HepG2 (cell line): ENCODE measurements around the gene COPS7A. TPM values are rescaled to one million over a fixed set of nuclear protein-coding genes. Genes with fewer than 3 reads are reported as not detected.

Experiments
- ATAC-seq: fragments of 200-7000 bp; cut with Tn5 transposase; 3 replicates; pipeline ENCODE4 v1.9.1; 2020; ENCODE audit warnings: mild to moderate bottlenecking, moderate library complexity
- BruUV-seq: library from RNA; stranded (reverse); fragments of 400-500 nt; replicated peaks from 2 replicates; lab custom pipeline; 2021; lab: Mats Ljungman, UMichigan
- CTCF ChIA-PET: fragments of 300-600 bp; formaldehyde crosslinking; extraction: SDS; loops from one replicate; lab custom pipeline; 2021; ENCODE audit warnings: low total read pairs, inconsistent platforms, low intra/inter-chr PET ratio; lab: Yijun Ruan, JAX
- POLR2A ChIA-PET: fragments of 350-600 bp; sonication (Branson Sonifier 250); formaldehyde crosslinking; loops from one replicate; lab custom pipeline; 2020; ENCODE audit warnings: antibody characterized with exemption, inconsistent platforms; lab: Yijun Ruan, JAX
- DNase-seq: peaks from one replicate; pipeline ENCODE4 v3.0.0-alpha.2; 2015; ENCODE audit warnings: low spot score
- FAIRE-seq: peaks from 3 replicates; lab custom pipeline; 2011; peaks lifted over from hg19 to GRCh38; lab: Jason Lieb, UNC
- H2AFZ ChIP-seq: one replicate; pipeline ENCODE4 v1.6.1; 2011; ENCODE audit warnings: low read length, inconsistent platforms
- H3K27ac ChIP-seq: fragments of 300-600 bp; 3 replicates; pipeline ENCODE4 v1.8.0; 2011; ENCODE audit warnings: mixed run types, mild to moderate bottlenecking, mixed read lengths, low read length, inconsistent platforms; ENCODE audit not compliant: insufficient read depth; ENCODE audit errors: extremely low read length
- H3K27me3 ChIP-seq, 2 experiments: fragments of 200-600 bp in 1 of 2; 2 replicates in 1 of 2; 3 replicates in 1 of 2; pipeline versions ENCODE4 v1.6.0 to v1.8.0; 2011; ENCODE audit warnings: low read length in 2 of 2, mild to moderate bottlenecking in 2 of 2, moderate library complexity in 2 of 2, inconsistent platforms in 1 of 2; ENCODE audit not compliant: insufficient read depth in 2 of 2, control insufficient read depth in 1 of 2
- H3K36me3 ChIP-seq, 2 experiments: fragments of 200-600 bp in 1 of 2; replicated peaks in 1 of 2; 2 replicates in 1 of 2; 3 replicates in 1 of 2; pipeline versions ENCODE4 v1.5.1 to v1.8.0; 2011; ENCODE audit warnings: low read length in 2 of 2, inconsistent platforms in 1 of 2; ENCODE audit not compliant: insufficient read depth in 2 of 2, control insufficient read depth in 1 of 2
- H3K4me1 ChIP-seq: 2 replicates; pipeline ENCODE4 v1.5.1; 2012; ENCODE audit warnings: low read length, inconsistent platforms; ENCODE audit not compliant: insufficient read depth
- H3K4me2 ChIP-seq: 2 replicates; pipeline ENCODE4 v1.6.0; 2011; ENCODE audit warnings: low read depth, low read length, inconsistent platforms
- H3K4me3 ChIP-seq, 3 experiments: fragments of 200-600 bp in 1 of 3; sonication (generic), shearing (Covaris generic) in 1 of 3; replicated peaks in 1 of 3; 2 replicates each; pipeline ENCODE4 v1.5.1; 2011 to 2016; ENCODE audit warnings: low read length in 3 of 3, inconsistent platforms in 2 of 3, low read depth in 2 of 3, mild to moderate bottlenecking in 2 of 3, control low read depth in 1 of 3, mixed read lengths in 1 of 3; ENCODE audit not compliant: insufficient read depth in 1 of 3
- H3K79me2 ChIP-seq: one replicate; pipeline ENCODE4 v1.6.1; 2011; ENCODE audit warnings: low read length, inconsistent platforms; ENCODE audit not compliant: insufficient read depth
- H3K9ac ChIP-seq: 2 replicates; pipeline ENCODE4 v1.6.0; 2011; ENCODE audit warnings: mild to moderate bottlenecking, low read depth, low read length, inconsistent platforms; ENCODE audit not compliant: insufficient read depth
- H3K9me3 ChIP-seq: 2 replicates; pipeline ENCODE4 v1.5.1; 2012; ENCODE audit warnings: mild to moderate bottlenecking, low read length
- H4K20me1 ChIP-seq: 2 replicates; pipeline ENCODE4 v1.6.0; 2011; ENCODE audit warnings: inconsistent platforms, mild to moderate bottlenecking, low read length, moderate library complexity; ENCODE audit not compliant: insufficient read depth
- AGO2 ChIP-seq: fragments of 200-400 bp; formaldehyde crosslinking; optimal IDR thresholded peaks from 2 replicates; pipeline ENCODE3; 2017; ENCODE audit warnings: mild to moderate bottlenecking, low read depth, low read length, moderate library complexity
- MBD4 ChIP-seq: IDR thresholded peaks from 2 replicates; pipeline ENCODE4 v1.6.1; 2012; ENCODE audit warnings: low read length, inconsistent platforms, borderline replicate concordance
- MEIS1 ChIP-seq: sonication (generic); formaldehyde crosslinking; IDR thresholded peaks from 2 replicates; pipeline ENCODE4 v1.9.0; 2021; ENCODE audit warnings: mild to moderate bottlenecking, missing genetic modification reagents, moderate library complexity, borderline replicate concordance
- MEIS2 ChIP-seq: sonication (generic); formaldehyde crosslinking; IDR thresholded peaks from 2 replicates; pipeline ENCODE4 v1.9.0; 2021; ENCODE audit warnings: mild to moderate bottlenecking, missing genetic modification reagents
- ZNF160 ChIP-seq: sonication (generic); formaldehyde crosslinking; IDR thresholded peaks from 2 replicates; pipeline ENCODE4 v1.8.0; 2022; ENCODE audit warnings: mild to moderate bottlenecking, inconsistent platforms, missing genetic modification reagents
- ZNF460 ChIP-seq: sonication (generic); formaldehyde crosslinking; IDR thresholded peaks from 2 replicates; pipeline ENCODE4 v1.5.1; 2020; ENCODE audit warnings: missing genetic modification reagents, mild to moderate bottlenecking, borderline replicate concordance
- WGBS: methylation state at CpG from one replicate; pipeline ENCODE4 v1.1.6; 2017; ENCODE audit warnings: low lambda C conversion rate; 5-methylcytosine and 5-hydroxymethylcytosine counted together
- in situ Hi-C: cut with HindIII; loops from 2 replicates; pipeline ENCODE4 v1.10.0; 2017; ENCODE audit warnings: low pct_unique_long_range_greater_than_20kb; ENCODE audit not compliant: extremely low pct_ligation_motif_present
- intact Hi-C: fragments of 100-400 bp; cut with micrococcal nuclease; formaldehyde crosslinking; loops from one replicate; pipeline ENCODE4 v1.10.0; 2022; ENCODE audit not compliant: unreplicated experiment
- polyA plus RNA-seq, 8 experiments: library from polyadenylated mRNA; depleted of rRNA in 3 of 8; stranded (reverse) in 7 of 8; unstranded in 1 of 8; fragments of >200 nt; fragmentation: Illumina TruSeq in 4 of 8; extraction: Trizol in 4 of 8; gene quantifications; 2 replicates each; pipeline versions ENCODE4 v1.2.1 to v1.2.3, GENCODE V29; 2011 to 2016; ENCODE audit warnings: low read depth in 4 of 8, missing spikeins in 1 of 8, mixed read lengths in 1 of 8; ENCODE audit not compliant: insufficient read depth in 1 of 8
- total RNA-seq, 5 experiments: library from RNA; depleted of rRNA; stranded (reverse); fragments of >200 nt; fragmentation: Illumina TruSeq; extraction: Trizol; gene quantifications; 2 replicates each; pipeline ENCODE4 v1.2.3, GENCODE V29; 2016; ENCODE audit warnings: low read depth in 1 of 5

Gene COPS7A
- total and polyA plus RNA-seq, 2 of the 13 experiments (the other 11 are each of a cell fraction or from before 2014, with no cell fraction given): 40.0 to 73.6 TPM

GRCh38 chr12:6772726-6773589 is 49.1 kb downstream of the COPS7A start:
- no TSS peak for BruUV-seq
- DNase-seq: no peak
- no peak overlapping the region for H3K27ac ChIP-seq
- no peak for ATAC-seq
- peaks cover 10% of the 10 kb centered on the region for H3K79me2 ChIP-seq
- H4K20me1 ChIP-seq: 0 out of 2 replicates have a peak, but pooled peaks cover 4% of the 10 kb centered on the region
- TF ChIP-seq MBD4: no peak
- TF ChIP-seq ZNF460 (CRISPR knock-in tag): no peak
- no peak for TF ChIP-seq MEIS1 (CRISPR knock-in tag)
- no peak for TF ChIP-seq MEIS2 (CRISPR knock-in tag)
- TF ChIP-seq ZNF160 (CRISPR knock-in tag): no peak
- TF ChIP-seq AGO2: peak; percentile 49
- H3K4me2 ChIP-seq: no peak overlapping the region
- H3K4me1 ChIP-seq: peaks cover 85% of the 10 kb centered on the region
- POLR2A ChIA-PET: interaction anchor here (3.2 to 8.3 kb wide), 2 partner anchors 20 kb away, joined by 17 to 162 read pairs; partner anchors contain the start of gene MLF2
- in situ Hi-C loops: no loop called here
- FAIRE-seq: no peak
- CTCF ChIA-PET: no interaction called here
- no peaks in the 10 kb centered on the region for H3K9me3 ChIP-seq
- WGBS: 84% methylated on average over 21 of the region's 21 CpGs
- no peak overlapping the region for H2AFZ ChIP-seq
- peaks cover 0 to 11% of the 10 kb centered on the region in 2 experiments; a peak in 1 of 5 replicates for H3K36me3 ChIP-seq
- intact Hi-C loops: no loop called here
- H3K4me3 ChIP-seq: no peak overlapping the region
- H3K27me3 ChIP-seq: no peaks in the 10 kb centered on the region; a peak in 1 of 5 replicates
- no peak overlapping the region for H3K9ac ChIP-seq
